Neural cell (in vitro differentiated cells): Measurements from ENCODE around the gene ATP2A2. TPM values are rescaled to one million over a fixed set of nuclear protein-coding genes. Genes with fewer than 3 reads are reported as not detected.

Experiments
- H2AFZ ChIP-seq: fragments of 200-600, 300-800 bp; sonication (generic), shearing (Covaris generic); 2 replicates; pipeline ENCODE4 v1.6.0; 2014; ENCODE audit warnings: low read depth, mild to moderate bottlenecking, antibody characterized with exemption, low read length, moderate library complexity
- H3F3A ChIP-seq: fragments of 200-600 bp; shearing (Covaris generic); 2 replicates; pipeline ENCODE4 v1.6.1; 2016; ENCODE audit warnings: mild to moderate bottlenecking, moderate library complexity, mixed read lengths, antibody characterized with exemption, low read length; ENCODE audit not compliant: insufficient read depth, poor library complexity, severe bottlenecking
- H3K27ac ChIP-seq: fragments of 200-600, 300-800 bp; sonication (generic), shearing (Covaris generic); 2 replicates; pipeline ENCODE4 v1.5.1; 2014; ENCODE audit warnings: mild to moderate bottlenecking, low read length, moderate library complexity
- H3K27me3 ChIP-seq: fragments of 300-800, 200-600 bp; sonication (generic), shearing (Covaris generic); 2 replicates; pipeline ENCODE4 v1.6.0; 2014; ENCODE audit warnings: mild to moderate bottlenecking, low read depth, low read length, moderate library complexity; ENCODE audit not compliant: insufficient read depth
- H3K36me3 ChIP-seq: fragments of 300-800, 200-600 bp; sonication (generic), shearing (Covaris generic); 2 replicates; pipeline ENCODE4 v1.5.1; 2014; ENCODE audit warnings: mild to moderate bottlenecking, antibody characterized with exemption, low read length, moderate library complexity; ENCODE audit not compliant: insufficient read depth
- H3K4me2 ChIP-seq: fragments of 300-800, 200-600 bp; sonication (generic), shearing (Covaris generic); 2 replicates; pipeline ENCODE4 v1.6.0; 2014; ENCODE audit warnings: mild to moderate bottlenecking, low read length
- H3K4me3 ChIP-seq: fragments of 300-800, 200-600 bp; sonication (generic), shearing (Covaris generic); 2 replicates; pipeline ENCODE4 v1.5.1; 2014; ENCODE audit warnings: mild to moderate bottlenecking, low read length, moderate library complexity
- H3K79me2 ChIP-seq: fragments of 200-600 bp; shearing (Covaris generic); replicated peaks from 2 replicates; pipeline ENCODE4 v1.6.0; 2014; ENCODE audit warnings: mild to moderate bottlenecking, low read length, moderate library complexity; ENCODE audit not compliant: insufficient read depth
- H3K9ac ChIP-seq: fragments of 300-800, 200-600 bp; sonication (generic), shearing (Covaris generic); 2 replicates; pipeline ENCODE4 v1.6.1; 2016; ENCODE audit warnings: mild to moderate bottlenecking, low read length, mixed read lengths
- H3K9me2 ChIP-seq: fragments of 200-600 bp; shearing (Covaris generic); 2 replicates; pipeline ENCODE4 v1.6.1; 2016; ENCODE audit warnings: mild to moderate bottlenecking, low read length, mixed read lengths; ENCODE audit not compliant: insufficient read depth
- H3K9me3 ChIP-seq: fragments of 200-600, 300-800 bp; sonication (generic), shearing (Covaris generic); 2 replicates; pipeline ENCODE4 v1.6.1; 2016; ENCODE audit warnings: mild to moderate bottlenecking, mixed run types, low read length, moderate library complexity, mixed read lengths
- H4K20me1 ChIP-seq: fragments of 200-600 bp; shearing (Covaris generic); 2 replicates; pipeline ENCODE4 v1.6.1; 2016; ENCODE audit warnings: mild to moderate bottlenecking, mixed run types; ENCODE audit not compliant: insufficient read depth
- CTCF ChIP-seq: fragments of 450-650 bp; IDR thresholded peaks from 2 replicates; pipeline ENCODE4 v1.5.1; 2014; ENCODE audit warnings: antibody characterized with exemption, mild to moderate bottlenecking, moderate library complexity; ENCODE audit not compliant: poor library complexity, severe bottlenecking
- EP300 ChIP-seq: fragments of 450-650 bp; conservative IDR thresholded peaks from 2 replicates; pipeline ENCODE4 v1.6.1; 2014; ENCODE audit warnings: antibody characterized with exemption, mild to moderate bottlenecking, moderate library complexity; ENCODE audit not compliant: poor library complexity, severe bottlenecking
- EZH2 ChIP-seq: fragments of 200-600, 300-800 bp; shearing (Covaris generic), sonication (generic); IDR thresholded peaks from 2 replicates; pipeline ENCODE4 v1.6.1; 2014; ENCODE audit warnings: antibody characterized with exemption, low read length, borderline replicate concordance, mild to moderate bottlenecking; ENCODE audit not compliant: insufficient read depth, poor library complexity, severe bottlenecking
- MXI1 ChIP-seq: fragments of 450-650 bp; conservative IDR thresholded peaks from 2 replicates; pipeline ENCODE4 v1.6.1; 2014; ENCODE audit warnings: antibody characterized with exemption, mild to moderate bottlenecking; ENCODE audit not compliant: poor library complexity, severe bottlenecking
- POLR2AphosphoS5 ChIP-seq: IDR thresholded peaks from 2 replicates; pipeline ENCODE4 v1.6.1; 2012
- RAD21 ChIP-seq: fragments of 450-650 bp; conservative IDR thresholded peaks from 2 replicates; pipeline ENCODE4 v1.6.1; 2014; ENCODE audit warnings: antibody characterized with exemption, mild to moderate bottlenecking, moderate library complexity
- SMC3 ChIP-seq: fragments of 450-650 bp; conservative IDR thresholded peaks from 2 replicates; pipeline ENCODE4 v1.6.1; 2014; ENCODE audit warnings: antibody characterized with exemption, mild to moderate bottlenecking, moderate library complexity; ENCODE audit not compliant: poor library complexity
- TAF1 ChIP-seq: IDR thresholded peaks from 2 replicates; pipeline ENCODE4 v1.6.1; 2012; ENCODE audit warnings: low read depth
- polyA plus RNA-seq: library from polyadenylated mRNA; depleted of rRNA; stranded (reverse); fragments of >200 nt; gene quantifications from 2 replicates; pipeline ENCODE4 v1.2.3, GENCODE V29; 2014
- TF ChIP-seq, protein P1 (sequence below): IDR thresholded peaks from 2 replicates; pipeline ENCODE4 v1.6.1; 2012; ENCODE audit warnings: borderline replicate concordance

Gene ATP2A2
- polyA plus RNA-seq, 1 donor from 2014 or later, result 49.0 TPM

DNA sequence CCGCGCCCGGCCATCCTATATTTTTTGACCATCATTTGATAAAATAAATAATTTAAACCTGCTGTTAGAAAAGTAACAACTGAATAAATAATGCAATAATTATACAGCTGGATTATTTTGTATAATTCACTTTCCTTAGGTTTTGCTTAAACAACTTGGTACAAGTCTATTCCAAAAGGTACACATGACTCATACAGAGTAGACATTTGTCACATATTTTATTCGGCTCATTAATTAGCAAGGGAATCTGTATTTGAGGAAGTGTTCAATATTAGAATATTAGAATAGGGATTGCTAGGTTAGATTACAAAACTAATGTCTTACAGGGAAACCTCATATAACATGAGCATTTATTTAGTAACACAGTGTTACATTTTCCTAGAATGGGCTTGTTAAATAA, 48.7 kb downstream of the ATP2A2 start:
- no peaks in the 10 kb centered on the region for H4K20me1 ChIP-seq
- no peaks in the 10 kb centered on the region for H3K9me3 ChIP-seq
- H3K9me2 ChIP-seq, result no peaks in the 10 kb centered on the region
- H3K27ac ChIP-seq, result no peak overlapping the region
- no peak overlapping the region for H3K9ac ChIP-seq
- no peak overlapping the region for H3K4me3 ChIP-seq
- TF ChIP-seq EZH2 (no peak), TAF1 (no peak), RAD21 (no peak), EP300 (no peak), CTCF (no peak), POLR2AphosphoS5 (no peak), SMC3 (no peak)
- TF ChIP-seq, protein P1, sequence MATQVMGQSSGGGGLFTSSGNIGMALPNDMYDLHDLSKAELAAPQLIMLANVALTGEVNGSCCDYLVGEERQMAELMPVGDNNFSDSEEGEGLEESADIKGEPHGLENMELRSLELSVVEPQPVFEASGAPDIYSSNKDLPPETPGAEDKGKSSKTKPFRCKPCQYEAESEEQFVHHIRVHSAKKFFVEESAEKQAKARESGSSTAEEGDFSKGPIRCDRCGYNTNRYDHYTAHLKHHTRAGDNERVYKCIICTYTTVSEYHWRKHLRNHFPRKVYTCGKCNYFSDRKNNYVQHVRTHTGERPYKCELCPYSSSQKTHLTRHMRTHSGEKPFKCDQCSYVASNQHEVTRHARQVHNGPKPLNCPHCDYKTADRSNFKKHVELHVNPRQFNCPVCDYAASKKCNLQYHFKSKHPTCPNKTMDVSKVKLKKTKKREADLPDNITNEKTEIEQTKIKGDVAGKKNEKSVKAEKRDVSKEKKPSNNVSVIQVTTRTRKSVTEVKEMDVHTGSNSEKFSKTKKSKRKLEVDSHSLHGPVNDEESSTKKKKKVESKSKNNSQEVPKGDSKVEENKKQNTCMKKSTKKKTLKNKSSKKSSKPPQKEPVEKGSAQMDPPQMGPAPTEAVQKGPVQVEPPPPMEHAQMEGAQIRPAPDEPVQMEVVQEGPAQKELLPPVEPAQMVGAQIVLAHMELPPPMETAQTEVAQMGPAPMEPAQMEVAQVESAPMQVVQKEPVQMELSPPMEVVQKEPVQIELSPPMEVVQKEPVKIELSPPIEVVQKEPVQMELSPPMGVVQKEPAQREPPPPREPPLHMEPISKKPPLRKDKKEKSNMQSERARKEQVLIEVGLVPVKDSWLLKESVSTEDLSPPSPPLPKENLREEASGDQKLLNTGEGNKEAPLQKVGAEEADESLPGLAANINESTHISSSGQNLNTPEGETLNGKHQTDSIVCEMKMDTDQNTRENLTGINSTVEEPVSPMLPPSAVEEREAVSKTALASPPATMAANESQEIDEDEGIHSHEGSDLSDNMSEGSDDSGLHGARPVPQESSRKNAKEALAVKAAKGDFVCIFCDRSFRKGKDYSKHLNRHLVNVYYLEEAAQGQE, result no peak
- H2AFZ ChIP-seq, result no peak overlapping the region
- H3F3A ChIP-seq, result no peaks in the 10 kb centered on the region
- peaks cover 17% of the 10 kb centered on the region for H3K79me2 ChIP-seq
- peaks cover 6% of the 10 kb centered on the region for H3K36me3 ChIP-seq
- H3K4me2 ChIP-seq, result no peak overlapping the region
- no peaks in the 10 kb centered on the region for H3K27me3 ChIP-seq

- Histone ChIP-seq H4K20me1 (no peaks in the 10 kb centered on the region), H2AFZ (no peak overlapping the region), H3K27ac (no peak overlapping the region), H3K27me3 (no peaks in the 10 kb centered on the region), H3K4me2 (no peak overlapping the region), H3K9ac (no peak overlapping the region), H3K36me3 (peaks cover 6% of the 10 kb centered on the region), H3K79me2 (peaks cover 17% of the 10 kb centered on the region), H3K9me3 (no peaks in the 10 kb centered on the region), H3F3A (no peaks in the 10 kb centered on the region), H3K9me2 (no peaks in the 10 kb centered on the region), H3K4me3 (no peak overlapping the region)
- TF ChIP-seq TAF1, result no peak
- TF ChIP-seq MXI1, result no peak
- no peak for TF ChIP-seq RAD21
- TF ChIP-seq, protein P1, result no peak
- TF ChIP-seq POLR2AphosphoS5, result no peak
- no peak for TF ChIP-seq EP300
- TF ChIP-seq SMC3, result no peak
- no peak for TF ChIP-seq EZH2
- TF ChIP-seq CTCF, result no peak
Observed at GRCh38 chr12:110330124-110330523, 49.1 kb downstream of the ATP2A2 start.
